Glomerular visceral epithelial cell (primary cell): ENCODE data around the gene ETF1.
"Not testable (repeated sequence)": the region's sequence is repeated elsewhere in the genome, so short reads cannot be mapped to it uniquely, and the experiment has no call there.

ENCODE experiments used
- DNase-seq: peaks from one replicate; pipeline ENCODE4 v3.0.0-alpha.2; 2016; ENCODE audit errors: extremely low spot score

The ETF1 gene

DNA sequence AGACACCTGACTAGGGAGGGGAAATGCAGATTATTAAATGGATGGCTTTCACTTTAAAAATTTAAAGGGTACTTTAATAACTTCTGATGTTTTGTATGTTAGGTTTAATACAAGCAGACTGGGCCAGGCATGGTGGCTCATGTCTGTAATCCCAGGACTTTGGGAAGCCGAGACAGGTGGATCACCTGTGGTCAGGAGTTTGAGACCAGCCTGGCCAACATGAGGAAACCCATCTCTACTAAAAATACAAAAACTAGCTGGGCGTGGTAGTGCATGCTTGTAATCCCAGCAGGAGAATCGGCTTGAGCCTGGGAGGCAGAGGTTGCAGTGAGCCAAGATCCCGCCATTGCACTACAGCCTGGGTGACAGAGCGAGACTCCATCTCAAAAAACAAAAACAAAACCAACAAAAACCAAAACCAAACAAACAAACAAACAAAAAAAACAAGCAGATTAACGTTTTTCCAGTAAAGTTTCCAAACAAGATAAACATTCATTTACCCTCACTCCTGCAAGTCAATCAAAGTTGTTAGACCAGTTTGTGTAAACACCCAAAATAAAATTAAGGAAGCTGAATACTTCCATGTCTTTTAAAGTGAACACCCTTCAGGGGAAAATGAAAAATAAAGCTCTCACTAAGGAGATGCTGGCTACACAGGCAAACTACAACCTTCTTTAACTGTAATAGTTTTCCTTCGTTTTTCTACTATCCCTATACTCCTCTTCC lies 14.1 kb downstream of the ETF1 start:
- no peak for DNase-seq

DNA sequence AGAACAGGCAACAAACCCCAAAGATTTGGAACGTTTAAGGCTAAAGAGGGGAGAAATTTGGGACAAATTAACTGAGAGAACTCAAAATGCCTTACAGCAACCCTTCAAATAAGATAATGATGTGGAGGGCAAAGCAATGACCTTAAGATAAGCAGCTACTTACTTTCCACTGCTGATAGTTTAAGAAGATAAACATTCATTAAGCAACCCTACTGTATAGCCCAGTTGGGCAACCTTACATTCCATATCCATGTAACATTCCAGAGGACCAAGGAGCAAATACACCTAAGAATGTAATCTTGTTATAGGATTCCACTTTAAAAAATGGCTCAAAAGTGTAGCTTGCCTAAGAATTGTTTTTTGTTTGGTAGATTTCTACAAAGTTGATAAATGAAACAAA lies 14.8 kb downstream of the ETF1 start:
- DNase-seq = no peak

DNA sequence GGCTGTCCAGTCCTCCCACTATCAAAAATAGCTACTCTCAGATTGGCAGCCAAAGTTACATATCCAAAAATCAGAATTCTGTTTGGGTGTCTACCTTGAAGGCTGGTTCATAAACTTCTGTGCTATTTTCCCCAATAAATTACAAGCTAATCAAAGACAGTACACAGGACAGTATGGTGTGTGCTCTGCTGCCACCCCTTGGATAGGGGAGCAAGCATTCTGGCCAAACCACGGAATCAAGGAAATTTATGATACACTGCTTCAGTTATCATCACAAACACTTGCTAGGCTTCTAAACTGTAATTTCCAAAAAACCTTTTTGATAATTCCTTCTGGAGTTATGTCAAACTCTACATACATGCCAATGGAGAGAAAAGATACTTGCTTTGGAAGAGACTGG lies 15.9 kb downstream of the ETF1 start:
- no peak for DNase-seq

DNA sequence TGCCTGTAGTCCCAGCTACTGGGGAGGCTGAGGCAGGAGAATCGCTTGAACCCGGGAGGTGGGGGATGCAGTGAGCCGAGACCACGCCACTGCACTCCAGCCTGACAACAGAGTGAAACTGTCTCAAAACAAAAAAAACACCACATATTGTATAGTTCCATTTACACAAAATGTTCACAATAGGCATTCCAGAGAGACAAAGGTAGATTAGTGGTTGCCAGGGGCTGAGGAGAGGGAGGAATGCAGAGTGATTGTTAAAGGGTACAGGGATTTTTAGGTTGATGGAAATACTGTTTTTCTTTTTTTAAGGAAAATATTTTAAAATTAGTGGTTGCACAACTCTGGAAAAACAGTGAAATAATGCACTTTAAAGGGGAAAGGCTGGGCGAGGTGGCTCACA lies 19.6 kb downstream of the ETF1 start:
- no peak for DNase-seq

DNA sequence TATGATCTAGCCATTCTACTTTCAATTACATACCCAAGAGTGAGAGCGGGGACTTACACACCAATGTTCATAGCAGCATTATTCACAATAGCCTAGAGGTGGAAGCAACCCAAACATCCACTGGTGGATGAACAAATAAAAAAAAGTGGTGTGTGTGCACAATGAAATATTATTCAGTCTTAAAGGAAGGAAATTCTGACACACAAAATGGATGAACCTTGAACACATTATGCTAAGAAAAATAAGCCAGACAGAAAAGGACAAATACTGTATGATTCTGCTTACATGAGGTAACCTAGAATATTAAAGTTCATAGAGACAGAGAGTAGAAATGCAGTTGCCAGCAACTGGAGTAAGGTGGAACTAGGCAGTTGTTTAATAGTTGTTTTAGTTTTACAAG lies 22.1 kb downstream of the ETF1 start:
- DNase-seq = no peak

DNA sequence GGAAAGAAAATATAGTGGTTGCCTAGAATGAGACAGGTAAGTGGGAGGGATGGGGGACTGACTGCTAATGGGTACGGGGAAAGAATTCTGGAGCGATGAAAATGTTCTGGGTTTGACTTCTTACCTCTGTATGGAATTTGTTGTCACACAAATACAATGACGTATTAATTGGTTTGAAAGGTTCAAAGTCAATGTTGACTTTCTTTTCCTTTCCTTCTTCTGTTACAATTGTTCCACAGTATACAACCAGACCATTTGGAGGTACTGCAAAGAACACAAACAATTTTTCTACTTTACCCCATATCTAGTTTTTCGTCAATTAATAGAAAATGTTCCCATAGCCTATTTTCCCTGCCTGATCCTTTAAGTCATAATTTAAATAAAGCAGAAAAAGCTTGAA lies 25.6 kb downstream of the ETF1 start:
- no peak for DNase-seq

DNA sequence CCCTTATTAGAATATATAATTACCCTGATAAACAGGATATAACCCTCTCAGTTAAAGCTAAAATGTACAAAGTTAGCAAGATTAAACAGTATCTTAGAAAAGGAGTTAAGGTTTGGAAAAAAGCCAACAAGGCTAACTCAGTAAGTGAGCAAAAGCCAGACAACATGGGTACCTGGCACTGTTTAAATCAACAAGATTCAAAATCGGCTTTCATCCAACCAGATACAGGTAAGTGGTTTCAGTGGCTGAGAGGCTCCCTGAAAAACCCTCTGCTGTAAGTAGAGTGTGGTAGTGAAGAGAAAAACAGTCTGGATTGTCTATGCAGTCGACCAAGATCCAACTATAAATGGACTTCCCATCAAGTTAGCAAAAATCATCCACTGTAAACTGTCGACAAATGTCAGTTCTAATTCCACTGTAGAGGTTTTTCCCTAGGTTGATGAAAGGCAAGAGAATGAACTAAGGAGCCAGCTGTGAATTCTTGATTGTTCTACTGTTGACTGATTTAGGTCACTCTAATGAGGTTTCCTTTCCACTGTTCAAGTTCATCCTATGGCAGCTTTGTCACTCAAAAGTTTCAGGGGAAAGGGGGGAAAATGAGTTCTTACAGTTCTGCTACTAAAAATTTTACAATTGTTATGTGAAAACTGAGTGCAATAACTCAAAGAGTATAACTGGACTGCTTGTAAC lies 27.3 kb downstream of the ETF1 start:
- DNase-seq = no peak

DNA sequence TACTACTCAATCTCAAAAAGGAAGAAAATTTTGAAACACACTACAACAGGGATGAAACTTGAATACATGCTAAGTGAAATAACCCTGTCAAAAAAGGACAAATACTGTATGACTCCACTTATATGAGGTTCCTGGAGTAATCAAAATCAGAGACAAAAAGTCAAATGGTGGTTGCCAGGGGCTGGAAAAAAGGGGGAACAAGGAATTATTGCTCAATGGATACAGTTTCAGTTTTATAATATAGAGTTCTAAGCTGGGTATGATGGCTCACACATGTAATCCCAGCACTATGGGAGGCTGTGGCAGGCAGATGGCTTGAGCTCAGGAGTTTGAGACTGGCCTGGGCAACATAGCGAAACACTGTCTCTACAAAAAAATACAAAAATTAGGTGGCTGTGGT lies 29.0 kb downstream of the ETF1 start:
- DNase-seq = no peak

DNA sequence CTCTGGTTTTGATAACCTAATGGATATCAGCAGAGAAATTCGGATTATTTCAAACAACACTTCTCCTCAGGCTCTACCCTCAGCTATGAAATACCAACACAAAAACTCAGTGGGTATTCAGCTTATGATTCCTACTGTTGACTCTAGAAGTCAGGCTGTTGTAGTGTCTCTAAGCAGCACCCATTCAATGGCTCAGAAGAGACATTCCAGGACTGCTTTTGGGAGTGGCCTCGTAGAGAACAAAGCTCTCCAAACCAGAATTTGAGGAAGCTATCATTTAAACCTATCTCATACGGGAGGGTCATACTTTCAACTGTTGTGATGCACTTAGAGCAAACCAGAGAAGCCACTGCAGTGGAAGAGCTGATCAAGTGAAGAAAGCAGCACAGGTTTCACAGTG lies 34.1 kb downstream of the ETF1 start:
- no peak for DNase-seq

DNA sequence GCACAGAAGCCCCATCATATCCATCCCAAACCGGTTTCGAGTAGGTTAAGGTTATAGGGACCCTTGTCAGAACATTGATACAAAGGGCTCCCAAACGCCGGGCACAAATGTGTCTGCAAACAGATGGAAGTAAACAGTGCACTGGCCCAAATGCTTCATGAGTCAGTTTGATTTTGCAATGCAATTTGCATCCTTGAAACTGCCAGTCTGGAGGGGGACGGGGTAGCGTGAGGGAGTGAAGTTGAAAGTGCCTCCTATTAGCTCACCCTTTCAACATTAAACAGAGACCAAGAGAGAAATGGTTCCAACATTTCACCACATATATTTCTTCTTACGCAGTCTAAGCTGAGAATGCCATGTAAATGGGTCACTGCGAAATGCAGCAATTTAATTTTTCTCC lies 35.6 kb downstream of the ETF1 start:
- DNase-seq = not testable (repeated sequence)

DNA sequence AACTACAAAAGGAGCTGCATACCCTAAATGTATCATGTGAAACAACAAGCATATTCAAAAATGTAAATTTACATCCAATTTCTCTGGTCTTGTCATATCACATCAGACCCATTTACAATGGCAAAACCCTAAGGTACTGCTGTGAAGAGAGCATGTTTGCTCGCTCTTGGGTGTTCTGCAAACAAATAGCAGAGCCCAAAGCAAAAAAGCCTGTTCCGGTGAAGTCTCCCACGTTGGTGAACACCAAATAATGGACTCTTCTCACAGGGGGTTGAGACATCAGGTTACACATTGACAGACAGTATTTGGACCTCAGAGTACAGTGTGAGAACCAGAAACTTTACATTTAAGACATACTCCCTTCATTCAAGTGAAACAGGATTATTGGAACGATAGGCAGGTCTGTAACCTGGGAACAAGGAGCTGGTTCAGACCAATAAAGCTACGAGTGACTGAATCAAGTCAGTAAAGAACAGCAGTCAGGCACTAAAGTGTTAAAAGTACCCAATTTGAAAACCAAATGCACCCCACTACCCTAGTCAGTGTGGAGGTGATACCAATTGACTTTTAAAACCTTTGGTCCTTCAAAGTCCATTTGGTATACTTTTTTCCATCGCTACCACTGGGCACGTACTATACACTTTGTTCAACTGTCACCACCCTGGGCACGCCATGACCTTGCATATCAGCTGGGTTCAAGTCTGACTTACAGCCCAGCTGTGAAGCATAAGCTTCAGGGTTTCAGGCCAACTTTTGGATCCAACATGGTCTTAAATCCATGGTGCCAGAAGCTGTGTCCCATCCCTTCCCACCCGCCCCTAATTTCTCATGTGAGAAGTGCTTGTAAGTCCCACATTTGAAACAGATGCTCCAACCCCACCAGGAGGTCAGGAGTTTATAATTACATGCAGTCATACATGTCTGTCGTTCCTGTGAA lies 36.4 kb downstream of the ETF1 start:
- no peak for DNase-seq

DNA sequence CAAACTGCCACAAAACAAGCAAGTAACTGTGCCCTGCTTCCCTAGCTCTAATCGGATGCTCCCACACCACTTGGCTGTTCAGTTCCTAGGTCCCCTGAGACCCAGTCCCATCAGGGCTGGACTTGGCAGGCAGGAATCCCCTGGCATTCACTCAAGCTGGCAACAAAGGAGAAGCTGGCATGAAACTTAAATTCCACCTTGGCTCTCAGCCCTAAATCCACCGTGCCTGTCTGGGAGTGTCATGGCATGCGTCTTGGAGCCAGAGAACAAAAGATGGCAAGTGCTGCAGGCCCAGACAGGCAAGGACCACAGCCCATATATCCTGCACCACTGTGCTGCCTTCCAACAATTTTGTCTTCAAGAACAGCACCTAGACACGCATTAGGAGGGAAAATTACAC lies 38.2 kb downstream of the ETF1 start:
- DNase-seq = no peak

DNA sequence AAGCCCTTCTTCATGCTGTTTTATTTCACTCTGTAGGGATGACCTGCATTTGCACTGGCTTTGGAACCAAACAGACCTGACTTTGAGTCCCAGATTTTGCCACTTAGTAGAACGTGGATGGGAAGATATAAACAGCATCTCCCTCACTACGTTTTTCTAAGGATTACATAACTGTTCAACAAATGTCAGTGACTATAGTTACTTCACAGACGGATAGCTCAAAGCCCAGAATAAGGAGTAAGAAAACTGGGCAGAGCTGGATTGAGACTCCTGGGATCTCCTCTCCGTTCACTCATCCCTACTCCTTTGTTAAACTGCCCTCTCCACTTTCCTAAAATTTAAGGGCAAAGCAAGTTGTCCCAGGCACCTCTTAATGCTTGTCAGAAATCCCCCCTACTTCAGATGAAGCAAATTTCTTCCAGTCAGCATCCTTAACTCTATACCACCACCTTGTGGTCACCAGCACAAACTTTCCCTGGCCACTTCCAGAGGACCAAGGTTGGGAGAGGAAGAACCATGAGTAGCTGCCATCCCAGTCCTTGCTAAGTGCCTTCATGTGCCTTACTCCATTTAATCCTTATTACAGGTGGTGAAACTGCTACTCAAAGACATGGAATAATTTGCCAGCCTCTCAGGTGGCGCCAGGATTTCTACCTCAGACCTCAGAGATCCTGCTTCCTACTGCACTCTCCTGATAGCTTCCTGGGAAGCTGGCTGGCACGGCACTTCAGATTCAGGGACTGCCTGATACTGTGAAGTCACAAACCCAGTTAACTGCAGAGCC lies 39.4 kb downstream of the ETF1 start:
- DNase-seq = peak; percentile 65

DNA sequence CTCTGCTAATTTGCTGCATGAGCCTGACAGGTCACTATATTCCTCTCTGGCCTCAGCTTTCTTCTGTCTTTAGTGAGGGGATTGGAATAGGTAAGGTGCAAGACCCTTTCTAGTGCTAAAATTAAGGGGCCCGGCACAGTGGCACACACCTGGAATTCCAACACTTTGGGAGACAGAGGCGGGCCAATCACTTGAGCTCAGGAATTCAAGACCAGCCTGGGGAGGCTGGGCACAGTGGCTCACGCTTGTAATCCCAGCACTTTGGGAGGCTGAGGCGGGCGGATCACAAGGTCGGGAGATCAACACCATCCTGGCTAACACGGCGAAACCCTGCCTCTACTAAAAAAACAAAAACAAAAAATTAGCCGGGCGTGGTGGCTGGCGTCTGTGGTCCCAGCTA lies 40.5 kb downstream of the ETF1 start:
- no peak for DNase-seq

DNA sequence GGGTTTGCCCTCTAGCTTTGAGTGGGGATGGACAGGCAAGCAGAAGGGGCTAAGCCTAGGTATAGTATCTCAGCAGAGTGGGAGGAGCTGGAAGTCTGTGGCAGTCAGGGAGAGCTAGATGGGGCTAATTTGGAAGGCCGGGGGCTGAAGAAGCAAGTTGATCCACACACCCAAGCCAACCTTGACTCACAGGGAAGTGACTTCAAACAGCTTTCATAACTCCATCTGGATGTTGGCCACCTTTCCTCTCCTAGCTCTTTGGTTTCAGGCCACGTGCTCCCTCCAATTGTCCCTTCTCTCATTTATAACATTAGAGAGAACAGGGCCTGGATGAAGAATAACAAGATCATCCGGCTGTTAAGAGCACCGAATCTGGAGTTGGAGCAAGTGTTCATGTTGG lies 40.9 kb downstream of the ETF1 start:
- DNase-seq = no peak

DNA sequence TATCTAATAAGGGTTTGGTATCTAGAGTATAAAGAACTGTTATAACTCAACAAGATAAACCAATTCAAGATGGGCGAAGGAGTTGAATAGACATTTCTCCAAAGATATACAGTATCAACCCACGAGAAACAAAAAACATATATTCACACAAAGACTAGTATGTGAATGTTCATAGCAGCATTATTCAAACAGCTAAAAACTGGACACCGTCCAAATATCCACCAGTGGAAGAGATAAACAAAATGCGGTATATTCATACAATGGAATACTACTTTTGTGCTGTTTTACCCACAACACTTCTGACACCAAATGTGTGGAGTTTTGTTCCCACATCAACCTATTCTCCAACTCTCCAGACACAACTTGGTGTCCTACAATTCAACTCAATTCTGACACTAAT lies 44.7 kb downstream of the ETF1 start:
- DNase-seq = no peak

DNA sequence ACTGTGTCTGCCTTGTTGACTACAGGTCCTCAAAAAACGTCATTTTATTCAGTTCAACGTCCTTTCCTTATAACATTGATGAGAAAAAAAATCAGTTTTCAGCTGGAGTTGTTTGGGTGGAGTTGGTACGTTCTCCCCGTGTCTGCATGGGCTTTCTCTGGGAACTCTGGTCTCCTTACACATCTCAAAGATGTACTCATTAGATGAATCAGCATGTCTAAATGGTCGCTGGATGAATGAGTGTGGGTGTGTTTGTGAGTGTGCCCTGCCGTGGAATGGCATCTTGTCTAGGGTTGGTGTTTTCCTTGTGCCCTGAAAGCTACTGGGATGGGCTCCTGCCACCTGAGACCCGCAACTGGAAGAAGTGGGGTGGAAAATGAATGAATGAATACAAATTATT lies 47.7 kb downstream of the ETF1 start:
- no peak for DNase-seq

DNA sequence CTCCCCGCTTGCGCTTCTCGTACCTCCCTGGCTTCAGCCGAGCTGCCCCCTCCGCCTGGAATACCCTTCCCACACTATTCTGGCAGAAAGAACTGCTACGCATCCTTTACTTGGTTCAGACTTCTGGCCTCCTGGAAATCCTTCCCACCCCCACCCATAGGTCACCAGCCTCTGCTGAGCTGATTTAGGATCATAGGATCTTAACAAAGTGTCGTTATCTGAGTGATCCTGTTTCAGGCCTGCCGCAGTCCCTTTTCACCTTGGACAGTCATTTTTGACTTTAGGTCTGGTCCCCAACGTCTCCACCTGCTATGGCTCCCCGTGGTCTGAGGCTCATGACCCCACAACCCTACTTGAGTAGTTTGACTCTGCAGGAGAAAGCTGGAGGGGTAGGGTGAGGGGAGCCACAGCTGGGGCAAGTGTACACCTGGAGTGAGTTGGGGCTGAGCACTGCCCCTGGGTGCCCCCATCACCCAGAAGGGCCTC lies 50.4 kb downstream of the ETF1 start:
- DNase-seq = no peak

DNA sequence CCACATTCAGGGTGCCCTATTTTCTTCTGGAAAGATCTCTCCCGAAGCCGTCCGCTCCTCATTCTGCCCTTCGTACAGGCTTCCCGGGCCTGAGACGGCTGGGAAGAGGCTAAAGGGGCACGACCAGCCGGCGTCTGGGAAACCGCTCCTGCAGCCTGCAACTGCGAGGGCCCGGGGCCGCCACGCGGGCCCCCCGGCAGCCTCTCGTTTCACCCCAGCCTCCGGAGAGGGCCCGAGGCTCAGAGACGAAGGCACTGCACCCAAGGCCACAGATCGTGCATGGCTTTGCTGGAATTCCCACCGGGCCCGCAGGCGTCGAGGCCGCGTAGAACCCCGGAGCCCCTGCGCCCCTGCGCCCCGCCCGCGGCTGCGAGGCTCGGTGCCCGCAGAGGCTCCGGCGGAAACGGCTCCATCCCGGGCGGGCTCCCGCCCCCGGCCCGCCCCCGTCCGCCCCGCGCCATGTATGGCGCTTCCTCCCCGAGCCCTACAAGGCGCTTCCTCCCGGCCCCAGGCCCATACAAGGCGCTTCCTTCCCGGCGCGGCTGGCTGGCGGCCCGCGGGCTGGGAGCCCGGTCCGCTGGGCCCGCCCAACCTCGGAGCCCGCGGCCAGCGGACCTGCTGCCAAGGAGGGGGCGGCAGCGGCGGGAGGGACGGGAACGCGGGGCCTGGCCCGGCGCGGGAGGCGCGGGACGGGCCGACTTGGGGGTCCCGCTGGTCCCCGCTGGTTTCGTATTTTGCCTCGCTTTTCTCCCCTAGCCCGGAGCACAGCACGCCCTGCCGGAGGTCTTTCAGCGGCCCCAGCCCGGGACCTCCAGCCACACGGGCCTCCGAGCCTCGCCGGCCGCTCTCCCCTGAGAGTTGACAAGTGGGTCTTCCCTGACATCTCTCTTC lies 51.1 kb downstream of the ETF1 start:
- peak; percentile 91 for DNase-seq

DNA sequence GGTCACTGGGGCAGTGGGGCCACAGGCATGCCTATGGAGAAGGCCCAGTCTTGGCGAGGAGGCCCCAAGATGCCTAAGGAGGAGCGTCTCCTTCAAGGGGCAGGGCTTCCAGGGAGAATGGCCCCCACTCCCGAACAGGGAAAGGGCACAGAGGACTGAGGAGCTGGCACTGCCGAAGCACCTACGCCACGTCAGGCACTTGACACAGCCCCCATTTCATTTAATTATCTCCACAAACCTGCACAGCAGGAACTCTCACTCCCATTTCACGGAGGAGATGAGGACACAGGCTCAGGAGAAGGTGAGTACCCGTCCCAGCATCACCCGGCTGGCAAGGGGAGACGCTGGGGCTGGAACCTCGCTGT lies 51.8 kb downstream of the ETF1 start:
- no peak for DNase-seq
